Epithelial cell of esophagus (primary cell): ENCODE results near the gene GAN.

Experiments
- DNase-seq: peaks from one replicate; pipeline ENCODE4 v3.0.0; 2010; ENCODE audit warnings: low read depth
- H3K4me3 ChIP-seq: 2 replicates; pipeline ENCODE4 v1.5.1; 2011; ENCODE audit warnings: mild to moderate bottlenecking, low read length, control low read depth
- CTCF ChIP-seq: IDR thresholded peaks from 2 replicates; pipeline ENCODE4 v1.5.1; 2011; ENCODE audit warnings: low read depth, mild to moderate bottlenecking, low read length, control low read depth, inconsistent platforms; ENCODE audit not compliant: insufficient read depth; ENCODE audit errors: missing control alignments

Gene GAN

GRCh38 chr16:81380932-81381331 lies 66.2 kb downstream of the GAN start:
- no peak overlapping the region for H3K4me3 ChIP-seq
- no peak for TF ChIP-seq CTCF
- no peak for DNase-seq

- TF ChIP-seq CTCF: no peak
- no peak for DNase-seq
- no peak overlapping the region for H3K4me3 ChIP-seq
These were observed 69.2 kb downstream of the GAN start for GRCh38 chr16:81384006-81384405.

GRCh38 chr16:81385031-81385756 lies 70.4 kb downstream of the GAN start:
- no peak for TF ChIP-seq CTCF
- no peak for DNase-seq
- H3K4me3 ChIP-seq: no peak overlapping the region

- DNase-seq: no peak
- no peak for TF ChIP-seq CTCF
- H3K4me3 ChIP-seq: no peak overlapping the region
These were observed 73.6 kb downstream of the GAN start for GRCh38 chr16:81388357-81388756.

GRCh38 chr16:81390840-81391239 lies 76.1 kb downstream of the GAN start:
- H3K4me3 ChIP-seq: no peak overlapping the region
- no peak for TF ChIP-seq CTCF
- no peak for DNase-seq

- no peak overlapping the region for H3K4me3 ChIP-seq
- no peak for DNase-seq
- no peak for TF ChIP-seq CTCF
These were observed 77.2 kb downstream of the GAN start for GRCh38 chr16:81392011-81392410.

GRCh38 chr16:81394416-81394815 lies 79.7 kb downstream of the GAN start:
- DNase-seq: no peak
- TF ChIP-seq CTCF: no peak
- no peak overlapping the region for H3K4me3 ChIP-seq
